Kidney epithelial cell (primary cell): ENCODE measurements around the gene GJD4. TPM values are rescaled to one million over a fixed set of nuclear protein-coding genes. Genes with fewer than 3 reads are reported as not detected.
A peak's percentile ranks its signal among the peaks of the same experiment; 100 is the strongest.

Experiments used
- DNase-seq: peaks from one replicate; pipeline ENCODE4 v3.0.0-alpha.2; 2010; ENCODE audit warnings: low read depth
- H3K27me3 ChIP-seq: 2 replicates; pipeline ENCODE4 v1.6.0; 2011; ENCODE audit warnings: low read length; ENCODE audit not compliant: control insufficient read depth, insufficient read depth
- H3K36me3 ChIP-seq: 2 replicates; pipeline ENCODE4 v1.5.1; 2011; ENCODE audit warnings: low read length; ENCODE audit not compliant: control insufficient read depth, insufficient read depth
- H3K4me3 ChIP-seq: 2 replicates; pipeline ENCODE4 v1.5.1; 2011; ENCODE audit warnings: low read depth, mild to moderate bottlenecking, control low read depth, low read length
- CTCF ChIP-seq: IDR thresholded peaks from 2 replicates; pipeline ENCODE4 v1.5.1; 2011; ENCODE audit warnings: mild to moderate bottlenecking, moderate library complexity, low read length, control low read depth, inconsistent platforms; ENCODE audit not compliant: insufficient read depth, poor library complexity, severe bottlenecking
- total RNA-seq: library from RNA; depleted of rRNA; stranded (reverse); fragments of >200 nt; gene quantifications from 2 replicates; pipeline ENCODE4 v1.2.3, GENCODE V29; 2015

The GJD4 gene
- total RNA-seq, 1 donor from 2014 or later = not detected

- Histone ChIP-seq H3K36me3 (no peaks in the 10 kb centered on the region), H3K4me3 (no peak overlapping the region), H3K27me3 (no peaks in the 10 kb centered on the region)
- no peak for DNase-seq
- TF ChIP-seq CTCF = peak; percentile 12
Measured at GRCh38 chr10:35600193-35600592, 4.9 kb upstream of the GJD4 start.

GRCh38 chr10:35606430-35606829 lies 1.3 kb downstream of the GJD4 start:
- peaks cover 16% of the 10 kb centered on the region for H3K27me3 ChIP-seq
- TF ChIP-seq CTCF = no peak
- no peaks in the 10 kb centered on the region for H3K36me3 ChIP-seq

GRCh38 chr10:35607475-35608327 lies 2.6 kb downstream of the GJD4 start:
- Histone ChIP-seq H3K4me3 (peak overlapping the region; percentile 48), H3K36me3 (no peaks in the 10 kb centered on the region), H3K27me3 (peaks cover 18% of the 10 kb centered on the region)
- no peak for TF ChIP-seq CTCF
- DNase-seq = no peak

More at GRCh38 chr10:35606430-35606829, 1.3 kb downstream of the GJD4 start:
- H3K4me3 ChIP-seq = no peak overlapping the region
- no peak for DNase-seq

GRCh38 chr10:35608328-35608672 lies 3.2 kb downstream of the GJD4 start:
- H3K4me3 ChIP-seq = peak overlapping the region; percentile 48
- DNase-seq = no peak

GRCh38 chr10:35611750-35612149 lies 6.6 kb downstream of the GJD4 start:
- DNase-seq = no peak
- TF ChIP-seq CTCF = no peak

More at GRCh38 chr10:35608328-35608672, 3.2 kb downstream of the GJD4 start:
- no peak for TF ChIP-seq CTCF
- Histone ChIP-seq H3K27me3 (peaks cover 19% of the 10 kb centered on the region), H3K36me3 (no peaks in the 10 kb centered on the region)

GRCh38 chr10:35612385-35613106 lies 7.4 kb downstream of the GJD4 start:
- Histone ChIP-seq H3K27me3 (peaks cover 21% of the 10 kb centered on the region), H3K36me3 (no peaks in the 10 kb centered on the region), H3K4me3 (no peak overlapping the region)
- TF ChIP-seq CTCF = no peak
- DNase-seq = no peak

More at GRCh38 chr10:35611750-35612149, 6.6 kb downstream of the GJD4 start:
- Histone ChIP-seq H3K36me3 (no peaks in the 10 kb centered on the region), H3K4me3 (no peak overlapping the region), H3K27me3 (peaks cover 25% of the 10 kb centered on the region)
